Naive B cell (primary cell): ENCODE data around the gene ILF2. TPM values are rescaled to one million over a fixed set of nuclear protein-coding genes. Genes with fewer than 3 reads are reported as not detected.

Experiments
- ATAC-seq, 2 donors: fragments of 150-1000 bp; cut with Tn5 transposase; 2 replicates each; pipeline ENCODE4 v1.10.0; 2021; ENCODE audit warnings: low read depth in 2 of 2, mild to moderate bottlenecking in 2 of 2, moderate library complexity in 2 of 2
- DNase-seq: peaks from one replicate; pipeline ENCODE4 v3.0.0; 2022
- H3K27ac Mint-ChIP-seq, 6 donors: one replicate each; pipeline ENCODE4 v1.8.0; 2020 to 2022; ENCODE audit warnings: mild to moderate bottlenecking in 6 of 6, mixed read lengths in 6 of 6, moderate library complexity in 5 of 6, inconsistent platforms in 2 of 6
- H3K27me3 Mint-ChIP-seq, 3 donors: one replicate each; pipeline ENCODE4 v1.8.0; 2021 to 2022; ENCODE audit warnings: mixed read lengths in 3 of 3, mild to moderate bottlenecking in 1 of 3
- H3K36me3 Mint-ChIP-seq, 2 donors: one replicate each; pipeline ENCODE4 v1.8.0; 2020 to 2022; ENCODE audit warnings: mixed read lengths in 2 of 2, inconsistent platforms in 1 of 2, mild to moderate bottlenecking in 1 of 2
- H3K4me1 Mint-ChIP-seq, 3 donors: one replicate each; pipeline ENCODE4 v1.8.0; 2020 to 2022; ENCODE audit warnings: mixed read lengths in 3 of 3, inconsistent platforms in 1 of 3, mild to moderate bottlenecking in 1 of 3, moderate library complexity in 1 of 3
- H3K4me3 Mint-ChIP-seq, 8 donors: one replicate each; pipeline ENCODE4 v1.8.0; 2020 to 2022; ENCODE audit warnings: mild to moderate bottlenecking in 8 of 8, mixed read lengths in 8 of 8, moderate library complexity in 8 of 8, inconsistent platforms in 2 of 8
- H3K9me3 Mint-ChIP-seq, 7 donors: one replicate each; pipeline ENCODE4 v1.8.0; 2020 to 2022; ENCODE audit warnings: mixed read lengths in 7 of 7, mild to moderate bottlenecking in 5 of 7, inconsistent platforms in 2 of 7, moderate library complexity in 1 of 7
- polyA plus RNA-seq, 6 donors: library from polyadenylated mRNA; unstranded; fragments of 300-500 nt; fragmentation: Illumina TruSeq; gene quantifications; one replicate each; pipeline ENCODE4 v1.2.3, GENCODE V29; 2021; ENCODE audit warnings: low read depth in 6 of 6

The ILF2 gene
- polyA plus RNA-seq, 6 donors from 2014 or later: 124 to 202 (median 134) TPM

- H3K4me1 Mint-ChIP-seq: peaks cover 6 to 13% (median 10%) of the 10 kb centered on the region in 3 donors
- ATAC-seq (peak; percentile 27 to 35), DNase-seq (no peak)
- peaks cover 3 to 32% (median 24%) of the 10 kb centered on the region in 3 donors for H3K27me3 Mint-ChIP-seq
- H3K27ac Mint-ChIP-seq: peak overlapping the region in 3 of 6 donors; percentile 15 to 87 (median 31)
- no peaks in the 10 kb centered on the region for H3K36me3 Mint-ChIP-seq
- no peak overlapping the region for H3K4me3 Mint-ChIP-seq
- no peaks in the 10 kb centered on the region for H3K9me3 Mint-ChIP-seq
Measured at GRCh38 chr1:153688736-153689328, 18.0 kb upstream of the ILF2 start.

GRCh38 chr1:153688276-153688675 is 17.5 kb upstream of the ILF2 start:
- peaks cover 8 to 37% (median 29%) of the 10 kb centered on the region in 3 donors for H3K27me3 Mint-ChIP-seq
- peaks cover 6 to 13% (median 10%) of the 10 kb centered on the region in 3 donors for H3K4me1 Mint-ChIP-seq
- DNase-seq (no peak), ATAC-seq (no peak)
- no peak overlapping the region for H3K4me3 Mint-ChIP-seq
- H3K9me3 Mint-ChIP-seq: no peaks in the 10 kb centered on the region
- no peaks in the 10 kb centered on the region for H3K36me3 Mint-ChIP-seq
- peak overlapping the region in 3 of 6 donors; percentile 15 to 87 (median 31) for H3K27ac Mint-ChIP-seq

- H3K4me1 Mint-ChIP-seq: peaks cover 6 to 13% (median 10%) of the 10 kb centered on the region in 3 donors
- H3K4me3 Mint-ChIP-seq: no peak overlapping the region
- H3K9me3 Mint-ChIP-seq: no peaks in the 10 kb centered on the region
- DNase-seq (no peak), ATAC-seq (no peak)
- H3K27me3 Mint-ChIP-seq: peaks cover 14 to 38% (median 33%) of the 10 kb centered on the region in 3 donors
- peak overlapping the region in 1 of 6 donors; percentile 22 for H3K27ac Mint-ChIP-seq
- H3K36me3 Mint-ChIP-seq: no peaks in the 10 kb centered on the region
Measured at GRCh38 chr1:153687346-153688125, 16.7 kb upstream of the ILF2 start.

GRCh38 chr1:153685544-153686340 is 14.9 kb upstream of the ILF2 start:
- peak overlapping the region in 1 of 8 donors; percentile 11 for H3K4me3 Mint-ChIP-seq
- DNase-seq: no peak
- H3K4me1 Mint-ChIP-seq: peaks cover 6 to 13% (median 10%) of the 10 kb centered on the region in 3 donors
- H3K9me3 Mint-ChIP-seq: no peaks in the 10 kb centered on the region
- peaks cover 26 to 51% (median 49%) of the 10 kb centered on the region in 3 donors for H3K27me3 Mint-ChIP-seq
- no peak for ATAC-seq
- no peak overlapping the region for H3K27ac Mint-ChIP-seq
- no peaks in the 10 kb centered on the region for H3K36me3 Mint-ChIP-seq

- Mint-ChIP-seq H3K27me3 (peaks cover 30 to 59% (median 58%) of the 10 kb centered on the region in 3 donors), H3K9me3 (no peaks in the 10 kb centered on the region)
Measured at GRCh38 chr1:153684892-153685291, 14.1 kb upstream of the ILF2 start.

GRCh38 chr1:153683854-153684253 is 13.1 kb upstream of the ILF2 start:
- H3K4me1 Mint-ChIP-seq: peaks cover 14 to 18% (median 17%) of the 10 kb centered on the region in 3 donors
- ATAC-seq: no peak
- no peaks in the 10 kb centered on the region for H3K9me3 Mint-ChIP-seq
- no peak overlapping the region for H3K4me3 Mint-ChIP-seq
- peaks cover 35 to 66% (median 64%) of the 10 kb centered on the region in 3 donors for H3K27me3 Mint-ChIP-seq
- H3K27ac Mint-ChIP-seq: peak overlapping the region in 1 of 6 donors; percentile 0
- peaks cover 0 to 8% of the 10 kb centered on the region in 2 donors for H3K36me3 Mint-ChIP-seq
- no peak for DNase-seq

More at GRCh38 chr1:153684892-153685291, 14.1 kb upstream of the ILF2 start:
- Mint-ChIP-seq H3K4me3 (no peak overlapping the region), H3K27ac (peak overlapping the region in 1 of 6 donors; percentile 38), H3K4me1 (peaks cover 13 to 20% (median 16%) of the 10 kb centered on the region in 3 donors), H3K36me3 (peaks cover 0 to 3% of the 10 kb centered on the region in 2 donors)
- ATAC-seq: no peak
- no peak for DNase-seq

- H3K4me3 Mint-ChIP-seq: no peak overlapping the region
- peaks cover 0 to 8% of the 10 kb centered on the region in 2 donors for H3K36me3 Mint-ChIP-seq
- no peaks in the 10 kb centered on the region for H3K9me3 Mint-ChIP-seq
- no peak overlapping the region for H3K27ac Mint-ChIP-seq
- DNase-seq (no peak), ATAC-seq (no peak)
- peaks cover 45 to 70% (median 67%) of the 10 kb centered on the region in 3 donors for H3K27me3 Mint-ChIP-seq
- H3K4me1 Mint-ChIP-seq: peaks cover 21 to 23% (median 21%) of the 10 kb centered on the region in 3 donors
Measured at GRCh38 chr1:153682730-153683129, 11.9 kb upstream of the ILF2 start.

- Mint-ChIP-seq H3K27me3 (peaks cover 54 to 69% (median 69%) of the 10 kb centered on the region in 3 donors), H3K36me3 (peaks cover 0 to 8% of the 10 kb centered on the region in 2 donors), H3K4me3 (peak overlapping the region in 7 of 8 donors; percentile 45 to 91 (median 84)), H3K9me3 (no peaks in the 10 kb centered on the region), H3K27ac (peak overlapping the region in 1 of 6 donors; percentile 65), H3K4me1 (peaks cover 24 to 28% (median 25%) of the 10 kb centered on the region in 3 donors)
- ATAC-seq (no peak), DNase-seq (no peak)
Measured at GRCh38 chr1:153680120-153680403, 9.3 kb upstream of the ILF2 start.

- H3K4me3 Mint-ChIP-seq: peak overlapping the region; percentile 82 to 91 (median 86)
- H3K27ac Mint-ChIP-seq: peak overlapping the region in 4 of 6 donors; percentile 38 to 65 (median 61)
Measured at GRCh38 chr1:153679337-153680119, 8.7 kb upstream of the ILF2 start.

GRCh38 chr1:153678519-153679336 is 7.9 kb upstream of the ILF2 start, which contains the start of gene NPR1:
NPR1 (plus strand) TSS chr1:153678688; CDS start chr1:153679109, 421 bp downstream.
- ATAC-seq (peak; percentile 43 to 52), DNase-seq (no peak)
- H3K27me3 Mint-ChIP-seq: peaks cover 50 to 62% (median 60%) of the 10 kb centered on the region in 3 donors
- H3K4me3 Mint-ChIP-seq: peak within 1 kb of the TSS; percentile 82 to 93 (median 88)
- peaks cover 24 to 28% (median 25%) of the 10 kb centered on the region in 3 donors for H3K4me1 Mint-ChIP-seq
- H3K36me3 Mint-ChIP-seq: peaks cover 0 to 8% of the 10 kb centered on the region in 2 donors
- H3K27ac Mint-ChIP-seq: peak within 1 kb of the TSS in 3 of 6 donors; percentile 65 to 73 (median 69)
- H3K9me3 Mint-ChIP-seq: no peaks in the 10 kb centered on the region

More at GRCh38 chr1:153679337-153680119, 8.7 kb upstream of the ILF2 start:
- Mint-ChIP-seq H3K36me3 (peaks cover 0 to 8% of the 10 kb centered on the region in 2 donors), H3K9me3 (no peaks in the 10 kb centered on the region), H3K27me3 (peaks cover 54 to 67% (median 66%) of the 10 kb centered on the region in 3 donors), H3K4me1 (peaks cover 24 to 28% (median 25%) of the 10 kb centered on the region in 3 donors)
- DNase-seq: no peak
- ATAC-seq: peak; percentile 70 to 74

- H3K4me3 Mint-ChIP-seq: peak overlapping the region; percentile 70 to 93 (median 86)
- H3K4me1 Mint-ChIP-seq: peaks cover 24 to 28% (median 25%) of the 10 kb centered on the region in 3 donors
- peaks cover 0 to 8% of the 10 kb centered on the region in 2 donors for H3K36me3 Mint-ChIP-seq
- DNase-seq (peak; percentile 45), ATAC-seq (peak; percentile 42 to 47)
- H3K27me3 Mint-ChIP-seq: peaks cover 43 to 58% (median 55%) of the 10 kb centered on the region in 3 donors
- H3K27ac Mint-ChIP-seq: peak overlapping the region in 1 of 6 donors; percentile 73
- H3K9me3 Mint-ChIP-seq: no peaks in the 10 kb centered on the region
Measured at GRCh38 chr1:153677718-153678518, 7.1 kb upstream of the ILF2 start.
